Measurements from ENCODE around the gene ADRB2.

DNA sequence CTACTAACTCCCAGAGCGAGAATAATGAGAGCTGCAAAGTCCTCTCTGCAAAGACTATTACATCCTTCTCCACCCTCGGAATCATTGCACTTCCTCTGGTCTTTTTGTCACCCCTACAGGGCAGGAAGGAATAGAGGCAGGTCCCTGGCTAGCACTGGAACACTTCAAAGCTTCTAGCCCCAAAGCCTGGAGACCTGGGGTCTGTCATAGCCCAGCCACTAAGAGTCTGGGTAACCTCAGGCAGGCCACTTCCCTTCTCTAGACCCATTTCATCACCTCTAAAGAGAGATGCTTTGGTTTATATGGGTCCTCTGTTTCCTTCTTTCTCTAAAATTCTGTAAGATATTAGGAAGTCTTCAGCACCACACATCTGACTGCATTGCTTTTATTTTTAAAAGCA is 6.7 kb downstream of the ADRB2 start:
- no peak for TF ChIP-seq CTCF (IDR thresholded peaks at IDR 0.05)
- no peak for TF ChIP-seq POLR2AphosphoS5 (IDR thresholded peaks at IDR 0.05)
- TF ChIP-seq POLR2A (IDR thresholded peaks at IDR 0.05), result no peak
